Naive thymus-derived CD8-positive, alpha-beta T cell (primary cell): ENCODE data around the gene PDLIM1. TPM values are rescaled to one million over a fixed set of nuclear protein-coding genes. Genes with fewer than 3 reads are reported as not detected.
"Not testable (repeated sequence)": the region's sequence is repeated elsewhere in the genome, so short reads cannot be mapped to it uniquely, and the experiment has no call there.

Experiments used
- ATAC-seq, 2 donors: fragments of 150-1000 bp; cut with Tn5 transposase in 1 of 2; sonication (Bioruptor Pico), chemical (Tn5 transposase) in 1 of 2; 1 replicate in 1 of 2; 2 replicates in 1 of 2; pipeline ENCODE4 v1.10.0; 2021; ENCODE audit warnings: mild to moderate bottlenecking in 2 of 2, moderate library complexity in 2 of 2
- POLR2A ChIA-PET: fragments of 350-600 bp; sonication (Branson Sonifier 250); formaldehyde crosslinking; loops from one replicate; lab custom pipeline; 2021; ENCODE audit warnings: antibody characterized with exemption; lab: Charles Lee
- DNase-seq, 10 donors: peaks; one replicate each; pipeline versions ENCODE4 v3.0.0 to v3.0.0-alpha.2; 2020 to 2022
- H3K27ac Mint-ChIP-seq, 10 donors: one replicate each; pipeline ENCODE4 v1.8.0; 2020 to 2022; ENCODE audit warnings: mild to moderate bottlenecking in 10 of 10, mixed read lengths in 10 of 10, moderate library complexity in 4 of 10, inconsistent platforms in 1 of 10
- H3K27me3 Mint-ChIP-seq, 5 donors: one replicate each; pipeline ENCODE4 v1.8.0; 2021 to 2022; ENCODE audit warnings: mixed read lengths in 5 of 5
- H3K36me3 Mint-ChIP-seq, 3 donors: one replicate each; pipeline ENCODE4 v1.8.0; 2020 to 2022; ENCODE audit warnings: mixed read lengths in 3 of 3, mild to moderate bottlenecking in 2 of 3, inconsistent platforms in 1 of 3
- H3K4me1 Mint-ChIP-seq, 4 donors: one replicate each; pipeline ENCODE4 v1.8.0; 2021 to 2022; ENCODE audit warnings: mixed read lengths in 4 of 4
- H3K4me3 Mint-ChIP-seq, 10 donors: one replicate each; pipeline ENCODE4 v1.8.0; 2020 to 2022; ENCODE audit warnings: mild to moderate bottlenecking in 10 of 10, mixed read lengths in 10 of 10, moderate library complexity in 6 of 10, inconsistent platforms in 1 of 10
- H3K9me3 Mint-ChIP-seq, 9 donors: one replicate each; pipeline ENCODE4 v1.8.0; 2020 to 2022; ENCODE audit warnings: mixed read lengths in 9 of 9, mild to moderate bottlenecking in 3 of 9, inconsistent platforms in 1 of 9, moderate library complexity in 1 of 9
- polyA plus RNA-seq, 3 donors: library from polyadenylated mRNA; unstranded; fragments of 300-500 nt; fragmentation: Illumina TruSeq; gene quantifications; one replicate each; pipeline ENCODE4 v1.2.3, GENCODE V29; 2021
- total RNA-seq, 8 experiments: library from RNA in 2 of 8; stranded (reverse) in 2 of 8; gene quantifications; one replicate each; pipeline ENCODE4 v1.2.3 and lab custom pipeline; 2021 to 2026

PDLIM1 gene
- total and polyA plus RNA-seq, 5 experiments from 2014 or later, result 0.48 to 15.2 (median 4.5) TPM

DNA sequence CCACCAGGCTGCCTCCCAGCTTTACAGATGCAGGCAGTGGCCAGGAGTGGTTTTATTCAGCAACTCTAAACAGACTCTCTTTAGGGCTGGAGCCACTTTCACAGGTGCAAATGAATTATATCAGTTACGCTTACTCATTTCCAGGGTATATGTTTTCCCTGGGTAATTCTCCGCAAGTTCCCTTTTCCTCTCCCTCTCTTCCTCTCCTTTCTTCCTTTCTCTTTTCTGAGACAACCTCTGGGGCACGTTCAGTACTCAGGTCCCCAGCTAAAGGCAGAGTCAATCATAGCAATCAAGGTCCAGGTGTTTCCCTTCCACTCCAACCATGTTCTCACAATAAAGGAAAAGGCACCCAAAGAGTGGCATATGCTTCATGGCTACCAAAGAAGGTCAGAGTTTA lies 41.3 kb downstream of the PDLIM1 start:
- DNase-seq (no peak), ATAC-seq (no peak)
- no peaks in the 10 kb centered on the region for H3K36me3 Mint-ChIP-seq
- no peaks in the 10 kb centered on the region for H3K9me3 Mint-ChIP-seq
- peaks cover 0 to 6% (median 0%) of the 10 kb centered on the region in 4 donors for H3K4me1 Mint-ChIP-seq
- H3K27me3 Mint-ChIP-seq, result peaks cover 2 to 29% (median 20%) of the 10 kb centered on the region in 5 donors
- H3K27ac Mint-ChIP-seq, result no peak overlapping the region
- POLR2A ChIA-PET, result no interaction called here
- no peak overlapping the region for H3K4me3 Mint-ChIP-seq

DNA sequence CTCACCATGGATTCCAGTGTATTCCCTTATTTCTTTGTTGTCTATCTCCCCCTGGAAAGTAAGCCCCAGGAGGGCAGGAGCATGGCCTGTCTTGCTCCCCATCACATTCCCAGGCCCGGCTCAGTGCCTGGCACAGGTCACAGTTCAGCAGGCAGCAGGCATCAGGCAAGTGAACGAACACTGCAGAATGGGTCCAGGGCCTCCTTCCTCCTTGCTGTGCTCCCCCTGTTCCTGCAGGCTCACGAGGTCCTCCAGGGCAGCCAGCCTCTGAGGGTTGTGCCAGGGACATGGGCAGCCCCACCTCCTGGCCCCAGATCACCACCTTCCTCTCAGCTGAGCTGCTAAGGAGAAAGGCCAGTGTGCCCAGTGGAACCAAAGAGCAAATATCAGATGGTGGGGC lies 41.8 kb downstream of the PDLIM1 start:
- DNase-seq, result no peak
- peaks cover 2 to 29% (median 20%) of the 10 kb centered on the region in 5 donors for H3K27me3 Mint-ChIP-seq
- peaks cover 0 to 6% (median 0%) of the 10 kb centered on the region in 4 donors for H3K4me1 Mint-ChIP-seq
- ATAC-seq, result no peak
- POLR2A ChIA-PET, result no interaction called here
- no peaks in the 10 kb centered on the region for H3K36me3 Mint-ChIP-seq
- H3K27ac Mint-ChIP-seq, result no peak overlapping the region
- H3K4me3 Mint-ChIP-seq, result no peak overlapping the region
- H3K9me3 Mint-ChIP-seq, result no peaks in the 10 kb centered on the region

DNA sequence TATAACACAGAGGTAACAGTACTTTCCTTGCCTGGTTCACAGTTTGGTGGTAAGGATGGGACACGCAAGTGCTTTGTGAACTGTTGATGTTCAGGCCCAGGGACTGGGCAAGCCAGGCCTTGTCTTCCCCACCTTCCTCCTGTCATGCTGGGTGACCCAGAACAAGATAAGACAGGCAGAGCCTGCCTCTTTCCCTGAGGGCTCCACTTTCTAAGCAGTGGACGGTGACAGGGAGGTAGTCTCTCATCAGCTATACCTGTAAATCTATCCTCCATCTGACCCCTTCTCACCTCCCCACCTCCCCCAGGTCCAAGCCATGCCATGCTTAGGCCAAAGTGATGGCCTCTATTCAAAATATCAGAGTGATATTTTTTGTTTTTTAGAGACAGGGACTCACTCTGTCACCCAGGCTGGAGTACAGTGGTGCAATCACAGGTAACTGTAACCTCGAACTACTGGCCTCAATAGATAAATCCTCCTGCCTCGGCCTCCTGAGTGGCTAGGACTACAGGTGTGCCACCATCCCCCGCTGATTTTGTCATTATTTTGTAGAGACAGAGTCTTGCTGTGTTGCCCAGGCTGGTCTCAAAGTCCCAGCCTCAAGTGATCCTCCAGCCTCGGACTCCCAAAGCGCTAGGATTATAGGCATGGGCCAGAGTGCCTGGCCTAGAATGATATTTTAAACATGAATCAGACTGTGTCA lies 42.8 kb downstream of the PDLIM1 start:
- Mint-ChIP-seq H3K27ac (no peak overlapping the region), H3K4me3 (no peak overlapping the region), H3K36me3 (no peaks in the 10 kb centered on the region), H3K4me1 (peaks cover 0 to 4% (median 0%) of the 10 kb centered on the region in 4 donors), H3K9me3 (no peaks in the 10 kb centered on the region), H3K27me3 (peaks cover 2 to 27% (median 19%) of the 10 kb centered on the region in 5 donors)
- DNase-seq (no peak), ATAC-seq (no peak)
- POLR2A ChIA-PET, result no interaction called here

DNA sequence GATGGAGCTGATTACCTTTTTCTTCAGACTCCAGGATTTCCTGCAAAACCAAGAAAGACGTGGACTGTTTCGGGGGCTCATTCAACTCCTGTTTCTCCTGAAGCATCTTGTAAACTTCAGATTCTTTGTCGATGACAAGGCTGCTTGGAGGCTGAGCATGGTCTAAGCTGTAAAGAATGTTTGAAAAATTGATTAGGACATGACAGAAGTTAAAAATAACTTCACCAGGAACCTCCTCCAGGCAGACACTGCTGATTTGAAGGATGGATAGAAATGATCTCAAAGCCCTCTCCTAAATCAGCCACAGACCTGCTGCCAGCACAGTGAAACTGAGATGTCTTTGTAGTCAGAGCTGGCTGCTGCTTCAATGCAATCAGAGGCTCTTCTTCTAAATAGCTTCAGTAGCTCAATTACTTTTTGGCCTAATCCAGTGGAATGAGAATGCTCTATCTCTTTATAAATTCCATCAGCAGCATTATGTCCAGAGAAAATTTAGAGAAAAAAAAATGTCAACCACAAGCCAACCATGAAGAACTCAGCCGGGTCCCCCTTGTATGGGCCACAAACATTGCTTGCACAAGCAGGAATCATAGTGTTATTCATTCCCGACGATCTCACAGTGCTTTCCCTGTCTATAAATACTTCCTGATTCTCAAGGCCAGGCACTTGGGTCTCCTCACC lies 43.5 kb downstream of the PDLIM1 start:
- Mint-ChIP-seq H3K36me3 (no peaks in the 10 kb centered on the region), H3K27ac (no peak overlapping the region)

DNA sequence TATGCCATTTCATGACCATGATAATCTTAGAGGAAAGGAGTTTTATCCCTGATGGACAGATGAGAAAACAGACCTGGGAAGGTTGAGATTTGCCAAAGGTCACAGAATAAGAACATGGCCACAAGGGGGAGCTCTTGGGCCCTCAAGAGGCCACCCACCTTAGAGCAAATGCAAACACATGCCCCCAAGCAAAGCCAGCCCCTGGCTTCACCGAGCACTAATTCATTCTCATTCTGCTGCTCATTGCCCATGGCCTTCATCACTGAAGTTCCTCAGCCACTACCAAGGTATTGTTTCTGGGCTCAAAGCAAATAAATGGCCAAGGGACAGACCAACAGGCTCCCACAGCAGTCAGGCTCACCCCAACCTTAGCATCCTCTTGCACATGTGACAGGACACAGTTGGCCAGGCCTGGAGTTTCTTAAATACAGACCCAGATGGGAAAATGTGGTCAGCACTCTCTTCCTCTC lies 44.2 kb downstream of the PDLIM1 start:
- POLR2A ChIA-PET, result no interaction called here
- peaks cover 2 to 13% (median 9%) of the 10 kb centered on the region in 5 donors for H3K27me3 Mint-ChIP-seq
- DNase-seq (peak; percentile 10 to 74 (median 48)), ATAC-seq (peak; percentile 46 to 48)
- H3K36me3 Mint-ChIP-seq, result no peaks in the 10 kb centered on the region
- H3K4me3 Mint-ChIP-seq, result no peak overlapping the region
- no peak overlapping the region for H3K27ac Mint-ChIP-seq
- H3K9me3 Mint-ChIP-seq, result no peaks in the 10 kb centered on the region
- H3K4me1 Mint-ChIP-seq, result peaks cover 0 to 3% (median 0%) of the 10 kb centered on the region in 4 donors

More for the DNA sequence above, 43.5 kb downstream of the PDLIM1 start:
- Mint-ChIP-seq H3K9me3 (no peaks in the 10 kb centered on the region), H3K4me3 (no peak overlapping the region), H3K4me1 (peaks cover 0 to 3% (median 0%) of the 10 kb centered on the region in 4 donors), H3K27me3 (peaks cover 2 to 20% (median 12%) of the 10 kb centered on the region in 5 donors)
- DNase-seq (no peak), ATAC-seq (no peak)
- POLR2A ChIA-PET, result no interaction called here

DNA sequence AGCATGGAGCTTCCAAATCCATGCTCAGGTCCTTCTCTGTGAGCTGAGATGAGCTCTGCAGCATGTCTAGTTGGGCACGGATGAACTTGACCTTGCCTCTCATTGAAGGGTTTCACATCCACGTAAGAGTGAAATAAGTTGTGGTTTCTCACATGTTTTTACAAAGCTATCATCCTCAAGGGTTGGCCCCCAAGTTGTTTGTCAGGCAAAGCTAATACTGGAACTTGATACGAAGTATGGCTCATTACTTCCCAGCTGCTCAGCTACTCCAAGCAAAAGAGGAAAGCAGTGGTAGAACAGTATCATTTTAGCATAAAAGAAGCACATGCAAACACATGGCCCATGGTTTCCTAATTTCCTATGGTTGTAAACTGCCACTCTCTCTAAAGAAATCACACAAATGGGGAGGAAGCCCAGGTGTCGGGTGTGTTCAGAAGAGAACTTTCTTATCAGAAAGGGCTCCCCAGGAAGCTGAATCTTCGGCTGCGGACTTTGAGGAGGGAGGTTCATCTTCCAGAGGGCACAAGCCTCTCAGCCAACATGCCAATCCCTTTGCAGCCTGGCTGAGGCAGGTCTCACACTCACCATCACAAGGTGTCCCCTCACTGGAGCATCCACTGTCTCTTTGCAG lies 45.3 kb downstream of the PDLIM1 start:
- Mint-ChIP-seq H3K9me3 (no peaks in the 10 kb centered on the region), H3K36me3 (no peaks in the 10 kb centered on the region), H3K4me1 (peaks cover 0 to 3% (median 0%) of the 10 kb centered on the region in 4 donors), H3K4me3 (no peak overlapping the region), H3K27ac (no peak overlapping the region), H3K27me3 (peaks cover 2 to 8% (median 6%) of the 10 kb centered on the region in 5 donors)
- ATAC-seq (no peak), DNase-seq (no peak)
- POLR2A ChIA-PET, result no interaction called here

DNA sequence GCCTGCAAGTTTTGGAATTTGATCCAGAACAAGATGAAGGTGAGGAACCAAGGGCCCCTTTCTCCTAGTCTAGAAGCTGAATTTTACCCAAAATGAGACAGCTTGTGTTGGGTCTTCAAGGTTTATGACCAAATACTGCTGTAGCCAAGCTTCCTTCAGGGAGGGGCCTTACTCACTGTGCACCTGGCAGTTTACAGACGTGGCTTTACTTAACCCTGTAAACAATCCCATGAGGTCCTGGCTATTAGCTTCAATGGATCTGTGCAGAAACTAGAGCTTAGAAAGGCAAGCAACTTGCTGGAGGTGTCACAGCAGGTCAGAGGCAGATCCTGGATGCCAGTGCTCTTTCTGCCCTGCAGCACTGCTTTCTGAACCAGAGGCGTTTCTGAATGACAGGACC lies 46.7 kb downstream of the PDLIM1 start:
- POLR2A ChIA-PET, result no interaction called here
- Mint-ChIP-seq H3K4me1 (peaks cover 0 to 3% (median 0%) of the 10 kb centered on the region in 4 donors), H3K27me3 (peaks cover 0 to 4% (median 3%) of the 10 kb centered on the region in 5 donors), H3K9me3 (no peaks in the 10 kb centered on the region), H3K27ac (no peak overlapping the region), H3K4me3 (no peak overlapping the region), H3K36me3 (no peaks in the 10 kb centered on the region)
- no peak for ATAC-seq
- no peak for DNase-seq

DNA sequence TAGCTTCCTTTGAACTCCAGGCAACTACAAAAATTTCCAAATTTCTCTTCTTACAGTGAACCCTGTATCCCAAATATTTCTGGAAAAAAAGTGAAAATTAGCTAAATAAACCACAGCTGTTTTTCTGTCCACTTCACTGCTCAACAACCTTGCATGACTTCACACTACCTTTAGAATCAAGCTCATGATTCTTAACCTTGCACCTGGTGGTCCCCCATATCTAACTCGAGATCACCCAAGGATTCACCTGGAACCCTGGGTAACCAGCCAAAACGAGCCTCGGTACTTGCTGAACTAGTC lies 47.5 kb downstream of the PDLIM1 start:
- ATAC-seq (no peak), DNase-seq (no peak)
- POLR2A ChIA-PET, result no interaction called here
- Mint-ChIP-seq H3K4me1 (peaks cover 0 to 3% (median 0%) of the 10 kb centered on the region in 4 donors), H3K27ac (no peak overlapping the region), H3K27me3 (peaks cover 0 to 5% (median 0%) of the 10 kb centered on the region in 5 donors), H3K36me3 (no peaks in the 10 kb centered on the region), H3K9me3 (no peaks in the 10 kb centered on the region), H3K4me3 (no peak overlapping the region)

DNA sequence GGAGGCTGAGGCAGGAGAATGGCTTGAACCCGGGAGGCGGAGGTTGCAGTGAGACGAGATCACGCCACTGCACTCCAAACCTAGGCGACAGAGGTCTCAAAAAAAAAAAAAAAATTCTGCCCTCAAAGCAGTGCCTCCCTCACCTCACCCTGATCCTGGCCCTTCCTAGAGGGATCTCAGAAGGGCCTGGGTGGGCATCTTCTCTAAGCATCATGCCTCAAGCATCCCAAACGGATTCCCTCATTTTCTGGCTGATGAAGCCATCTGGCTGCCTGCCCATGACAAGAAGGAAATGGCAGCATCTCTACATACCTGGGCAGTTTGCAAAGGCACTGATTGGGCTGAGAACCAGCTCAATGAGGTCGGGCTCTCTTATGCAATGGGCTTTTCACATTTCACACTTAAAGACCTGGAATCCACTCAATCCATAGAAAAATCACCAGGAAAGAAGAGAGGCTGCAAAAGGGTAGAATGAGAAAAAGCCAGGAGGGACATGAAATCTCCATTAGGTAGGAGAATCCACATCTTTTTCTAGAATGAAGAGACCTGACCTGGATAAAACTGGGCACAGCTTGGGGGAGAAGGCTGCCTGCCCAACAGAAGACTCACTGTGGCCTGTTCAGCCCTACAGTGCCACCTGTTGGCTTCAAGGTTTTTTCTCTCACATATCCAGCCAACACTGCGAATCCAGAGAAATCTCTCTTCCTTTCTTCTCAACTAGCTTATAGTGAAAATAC lies 48.1 kb downstream of the PDLIM1 start:
- Mint-ChIP-seq H3K4me1 (peaks cover 0 to 3% (median 0%) of the 10 kb centered on the region in 4 donors), H3K36me3 (no peaks in the 10 kb centered on the region), H3K9me3 (no peaks in the 10 kb centered on the region), H3K4me3 (no peak overlapping the region), H3K27me3 (peaks cover 0 to 5% (median 0%) of the 10 kb centered on the region in 5 donors), H3K27ac (no peak overlapping the region)
- DNase-seq (peak in 3 of 10 donors; percentile 11 to 22 (median 15)), ATAC-seq (no peak)
- POLR2A ChIA-PET, result no interaction called here

DNA sequence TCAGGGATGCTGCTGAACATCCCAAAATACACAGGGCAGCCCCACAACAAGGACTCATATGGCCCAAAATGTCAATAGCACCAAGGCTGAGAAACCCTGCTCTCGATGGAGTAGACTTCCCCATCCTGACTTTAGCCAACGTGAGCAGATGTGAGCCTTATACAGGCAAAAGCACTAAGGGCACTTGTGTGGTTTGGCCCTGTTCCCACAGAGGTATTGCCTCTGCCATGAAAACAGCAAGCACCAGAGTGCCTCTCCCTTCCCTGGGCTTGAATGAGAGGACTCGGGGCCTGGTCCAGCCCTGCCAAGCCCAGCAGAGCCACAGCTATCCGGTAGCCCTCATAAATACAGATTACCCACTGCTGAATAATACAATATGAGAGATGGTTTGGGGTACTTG lies 49.3 kb downstream of the PDLIM1 start:
- H3K4me1 Mint-ChIP-seq, result peaks cover 0 to 3% (median 0%) of the 10 kb centered on the region in 4 donors
- H3K36me3 Mint-ChIP-seq, result no peaks in the 10 kb centered on the region
- no peak overlapping the region for H3K4me3 Mint-ChIP-seq
- no peaks in the 10 kb centered on the region for H3K9me3 Mint-ChIP-seq
- H3K27ac Mint-ChIP-seq, result no peak overlapping the region
- POLR2A ChIA-PET, result no interaction called here
- DNase-seq (no peak), ATAC-seq (no peak)
- H3K27me3 Mint-ChIP-seq, result peaks cover 0 to 8% (median 0%) of the 10 kb centered on the region in 5 donors

DNA sequence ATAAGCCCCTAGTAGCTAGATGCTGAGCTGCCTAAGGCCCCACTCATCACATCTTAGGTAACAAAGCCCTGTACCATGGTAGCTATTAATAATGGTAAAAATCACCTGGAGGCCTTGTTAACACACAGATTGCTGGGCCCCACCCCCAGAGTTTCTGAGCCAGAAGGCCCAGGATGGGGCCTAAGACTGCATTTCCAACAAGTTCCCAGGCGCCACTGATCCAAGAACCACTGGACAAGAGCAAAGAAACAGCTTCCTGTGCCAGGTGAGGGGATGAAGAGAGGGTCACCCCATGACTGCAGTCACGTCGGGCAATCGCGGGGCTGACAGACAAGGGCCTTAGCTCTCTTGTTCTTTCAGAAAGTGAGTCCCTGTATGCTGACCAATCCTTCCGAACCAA lies 50.0 kb downstream of the PDLIM1 start:
- POLR2A ChIA-PET, result no interaction called here
- Mint-ChIP-seq H3K9me3 (no peaks in the 10 kb centered on the region), H3K4me1 (peaks cover 0 to 7% (median 0%) of the 10 kb centered on the region in 4 donors), H3K4me3 (no peak overlapping the region), H3K27me3 (peaks cover 0 to 8% (median 3%) of the 10 kb centered on the region in 5 donors), H3K27ac (no peak overlapping the region), H3K36me3 (no peaks in the 10 kb centered on the region)
- no peak for DNase-seq
- ATAC-seq, result no peak

DNA sequence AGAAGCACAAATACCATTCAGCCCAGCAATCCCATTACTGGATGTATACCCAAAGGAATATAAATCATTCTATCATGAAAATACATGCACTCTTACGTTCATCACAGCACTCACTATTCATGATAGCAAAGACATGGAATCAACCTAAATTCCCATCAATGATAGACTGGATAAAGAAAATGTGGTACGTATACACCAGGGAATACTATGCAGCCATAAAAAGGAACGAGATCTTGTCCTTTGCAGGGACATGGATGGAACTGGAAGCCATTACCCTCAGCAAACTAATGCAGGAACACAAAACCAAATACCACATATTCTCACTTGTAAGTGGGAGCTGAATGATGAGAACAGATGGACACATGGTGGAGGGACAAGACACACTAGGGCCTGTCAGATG lies 50.7 kb downstream of the PDLIM1 start:
- ATAC-seq, POLR2A ChIA-PET, H3K4me3 Mint-ChIP-seq, H3K4me1 Mint-ChIP-seq, H3K27me3 Mint-ChIP-seq, H3K36me3 Mint-ChIP-seq, DNase-seq, H3K9me3 Mint-ChIP-seq: not testable (repeated sequence)
- H3K27ac Mint-ChIP-seq, result peak overlapping the region in 1 of 10 donors; percentile 71
